ENCODE measurements around the gene MYO1E.
"Not testable (repeated sequence)": the region's sequence is repeated elsewhere in the genome, so short reads cannot be mapped to it uniquely, and the experiment has no call there.

Gene MYO1E

GRCh38 chr15:59290295-59291212 is 82.1 kb downstream of the MYO1E start:
- DNase-seq, result no peak

GRCh38 chr15:59289574-59289973 is 83.1 kb downstream of the MYO1E start:
- DNase-seq, result no peak

- no peak for DNase-seq
Observed at GRCh38 chr15:59283717-59284391, 88.8 kb downstream of the MYO1E start.

GRCh38 chr15:59282515-59283337 is 89.9 kb downstream of the MYO1E start:
- no peak for DNase-seq

- no peak for DNase-seq
Observed at GRCh38 chr15:59281699-59282098, 91.0 kb downstream of the MYO1E start.

- DNase-seq, result no peak
Observed at GRCh38 chr15:59280855-59281254, 91.8 kb downstream of the MYO1E start.

GRCh38 chr15:59280292-59280691 is 92.4 kb downstream of the MYO1E start:
- not testable (repeated sequence) for DNase-seq

GRCh38 chr15:59279023-59279422 is 93.6 kb downstream of the MYO1E start:
- DNase-seq, result no peak

GRCh38 chr15:59278120-59278519 is 94.6 kb downstream of the MYO1E start:
- no peak for DNase-seq

- no peak for DNase-seq
Observed at GRCh38 chr15:59276225-59277178, 96.2 kb downstream of the MYO1E start.

- DNase-seq, result peak; percentile 69 to 70
Observed at GRCh38 chr15:59274126-59274970, 98.3 kb downstream of the MYO1E start.

GRCh38 chr15:59273234-59273633 is 99.4 kb downstream of the MYO1E start:
- DNase-seq, result no peak

GRCh38 chr15:59271595-59272201 is 101.0 kb downstream of the MYO1E start:
- no peak for DNase-seq

GRCh38 chr15:59268852-59269407 is 103.7 kb downstream of the MYO1E start:
- DNase-seq, result no peak

GRCh38 chr15:59268168-59268851 is 104.4 kb downstream of the MYO1E start:
- no peak for DNase-seq

- no peak for DNase-seq
Observed at GRCh38 chr15:59266028-59266427, 106.6 kb downstream of the MYO1E start.

- DNase-seq, result no peak
Observed at GRCh38 chr15:59262316-59262715, 110.4 kb downstream of the MYO1E start.

GRCh38 chr15:59260090-59260489 is 112.6 kb downstream of the MYO1E start:
- DNase-seq, result no peak

GRCh38 chr15:59259137-59259943 is 113.3 kb downstream of the MYO1E start:
- no peak for DNase-seq

All from inflammatory macrophage treated with lipopolysaccharide for 1 hour (primary cell).